ENCODE data around the gene CSMD2.
"Not testable (repeated sequence)": the region's sequence is repeated elsewhere in the genome, so short reads cannot be mapped to it uniquely, and the experiment has no call there.

The CSMD2 gene
- 0 to 12.8 (median 0) reads per million in 17 experiments for total RNA-seq

- no peak for DNase-seq
Measured at GRCh38 chr1:34164771-34165391, at the start of gene CSMD2. TSS of gene CSMD2 (minus strand) at chr1:34165230. CDS start at chr1:34165097, 133 bp downstream.

GRCh38 chr1:34213956-34214355 is 48.9 kb upstream of the CSMD2 start:
- no peak for DNase-seq

- DNase-seq = no peak
Measured at GRCh38 chr1:34212673-34213072, 47.6 kb upstream of the CSMD2 start.

- no peak for DNase-seq
Measured at GRCh38 chr1:34199927-34200326, 34.9 kb upstream of the CSMD2 start.

GRCh38 chr1:34192621-34193020 is 27.6 kb upstream of the CSMD2 start:
- no peak for DNase-seq

- no peak for DNase-seq
Measured at GRCh38 chr1:34190692-34191091, 25.7 kb upstream of the CSMD2 start.

GRCh38 chr1:34188985-34189384 is 24.0 kb upstream of the CSMD2 start:
- DNase-seq = no peak

GRCh38 chr1:34188418-34188817 is 23.4 kb upstream of the CSMD2 start:
- no peak for DNase-seq

- no peak for DNase-seq
Measured at GRCh38 chr1:34186741-34187494, 21.9 kb upstream of the CSMD2 start.

- not testable (repeated sequence) for DNase-seq
Measured at GRCh38 chr1:34183381-34183780, 18.4 kb upstream of the CSMD2 start.

- DNase-seq = no peak
Measured at GRCh38 chr1:34178072-34178471, 13.0 kb upstream of the CSMD2 start.

- DNase-seq = no peak
Measured at GRCh38 chr1:34176830-34177603, 12.0 kb upstream of the CSMD2 start, which contains the start of gene C1orf94. TSS of gene C1orf94 (plus strand) at chr1:34176907. CDS start at chr1:34177790, 883 bp downstream.

GRCh38 chr1:34175744-34176143 is 10.7 kb upstream of the CSMD2 start:
- no peak for DNase-seq

GRCh38 chr1:34167389-34167788 is 2.4 kb upstream of the CSMD2 start:
- no peak for DNase-seq

- peak in 2 of 4 experiments; percentile 11 to 25 for DNase-seq
Measured at GRCh38 chr1:34166625-34167361, 1.8 kb upstream of the CSMD2 start.

- no peak for DNase-seq
Measured at GRCh38 chr1:34166191-34166624, 1.2 kb upstream of the CSMD2 start.

GRCh38 chr1:34165422-34165921 is 442 bp upstream of the CSMD2 start:
- DNase-seq = no peak

GRCh38 chr1:34163792-34164731 is 968 bp downstream of the CSMD2 start:
- DNase-seq = no peak

GRCh38 chr1:34162852-34163766 is 1.9 kb downstream of the CSMD2 start:
- peak; percentile 40 to 70 (median 45) for DNase-seq

GRCh38 chr1:34156739-34157138 is 8.3 kb downstream of the CSMD2 start:
- DNase-seq = no peak
